Renal cortical epithelial cell (primary cell): Measurements from ENCODE around the gene SELL. TPM values are rescaled to one million over a fixed set of nuclear protein-coding genes. Genes with fewer than 3 reads are reported as not detected.
"Not testable (repeated sequence)": the region's sequence is repeated elsewhere in the genome, so short reads cannot be mapped to it uniquely, and the experiment has no call there.

Experiments used
- DNase-seq: peaks from one replicate; pipeline ENCODE4 v3.0.0-alpha.2; 2011; ENCODE audit warnings: low read depth
- total RNA-seq: library from RNA; depleted of rRNA; stranded (reverse); fragments of >200 nt; gene quantifications from 2 replicates; pipeline ENCODE4 v1.2.3, GENCODE V29; 2014

SELL gene
- 0.25 TPM in 1 of 2 replicates, not detected in the other for total RNA-seq

GRCh38 chr1:169711469-169712308, at the start of gene SELL:
TSS of gene SELL (minus strand) at chr1:169711620. CDS start at chr1:169711498, 122 bp downstream.
- DNase-seq, result peak; percentile 75

DNA sequence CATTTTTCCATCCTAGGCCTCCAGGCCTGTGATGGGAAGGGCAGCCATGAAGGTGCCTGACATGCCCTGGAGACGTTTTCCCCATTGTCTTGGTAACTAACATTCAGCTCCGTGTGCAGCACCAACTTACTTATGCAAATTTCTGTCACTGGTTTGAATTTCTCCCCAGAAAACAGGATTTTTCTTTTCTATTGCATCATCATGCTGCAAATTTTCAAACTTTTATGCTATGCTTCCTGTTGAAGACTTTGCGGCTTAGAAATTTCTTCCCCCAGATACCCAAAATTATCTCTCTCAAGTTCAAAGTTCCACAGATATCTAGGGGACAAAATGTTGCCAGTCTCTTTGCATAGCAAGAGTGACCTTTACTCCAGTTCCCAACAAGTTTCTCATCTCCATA, 47.6 kb upstream of the SELL start:
- no peak for DNase-seq

DNA sequence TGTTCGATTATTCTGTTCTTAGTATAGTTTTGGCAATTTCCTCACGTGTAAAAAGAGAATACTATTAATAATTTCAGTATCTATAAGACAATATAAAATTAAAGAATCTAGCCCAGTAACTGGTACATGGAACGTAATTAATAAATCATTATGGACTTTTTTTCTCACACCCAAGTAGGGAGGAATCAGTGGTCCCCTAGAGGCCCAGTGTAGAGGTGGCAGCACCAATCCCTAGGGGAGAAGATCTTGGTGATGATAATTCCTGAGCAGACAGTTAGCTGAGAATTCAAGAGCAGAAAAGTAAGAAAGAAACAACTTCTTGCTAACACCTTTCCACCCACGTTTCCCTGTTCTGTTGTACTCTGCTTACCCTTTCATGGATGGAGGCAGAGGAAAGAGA, 42.1 kb upstream of the SELL start:
- DNase-seq, result no peak

DNA sequence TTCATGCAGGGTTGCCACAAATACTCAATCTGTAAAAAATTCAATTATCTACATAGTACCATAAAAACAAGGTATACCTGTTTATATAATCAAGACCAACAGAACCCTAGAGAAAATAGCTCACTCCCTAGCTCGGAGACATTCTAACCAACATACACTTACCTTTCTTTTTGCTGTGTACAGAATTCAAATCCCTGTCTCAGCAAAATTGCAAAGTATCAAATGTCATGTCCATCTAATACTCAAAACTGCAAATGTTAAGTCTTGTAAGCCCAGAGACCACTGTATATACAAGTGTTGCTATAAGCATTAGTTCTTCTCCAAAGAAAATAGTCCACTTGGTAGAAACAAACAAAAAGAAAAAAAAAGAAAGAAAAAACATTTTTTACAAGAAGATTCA, 38.6 kb upstream of the SELL start:
- no peak for DNase-seq

- DNase-seq, result no peak
Observed at GRCh38 chr1:169746550-169746949, 35.1 kb upstream of the SELL start.

DNA sequence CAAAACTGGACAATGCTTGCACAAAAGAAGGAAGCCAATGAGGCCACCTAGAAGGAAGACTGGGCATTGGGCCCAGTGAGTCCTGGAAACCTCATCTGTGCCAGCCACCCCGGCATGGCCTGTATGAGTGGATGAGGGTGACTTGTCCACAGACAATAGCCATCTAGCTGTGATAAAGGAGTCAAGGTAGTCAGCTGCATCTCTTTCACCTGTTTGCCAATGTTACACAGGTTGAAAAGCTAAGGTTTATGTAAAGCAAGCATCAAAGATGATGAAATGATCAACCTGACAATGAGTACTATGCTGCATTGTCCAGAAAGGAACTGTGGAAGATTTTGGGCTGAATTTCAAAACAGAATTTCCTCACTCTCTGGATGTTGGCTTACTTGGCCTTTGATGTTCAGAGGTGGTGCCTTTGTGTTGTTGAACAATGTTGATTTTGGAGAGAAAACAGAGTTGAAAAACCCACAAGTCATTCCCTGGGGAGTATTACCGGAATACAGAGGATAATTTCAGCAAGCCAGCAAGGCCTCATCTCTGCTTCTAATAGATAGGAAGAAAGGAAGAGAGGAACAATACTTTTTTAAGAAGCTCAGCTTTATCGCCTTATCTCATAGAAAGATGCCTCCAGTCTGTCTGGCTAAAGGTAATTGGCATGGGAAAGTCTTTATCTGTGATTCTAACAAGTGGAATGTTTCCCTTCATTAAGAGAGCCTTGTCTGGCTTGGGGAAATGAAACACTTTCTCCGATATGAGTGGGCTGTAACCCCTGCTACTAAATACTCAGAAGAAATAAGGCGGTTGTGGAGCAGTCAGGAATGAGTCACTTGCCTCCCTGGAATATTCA, 33.8 kb upstream of the SELL start:
- DNase-seq, result peak; percentile 5

DNA sequence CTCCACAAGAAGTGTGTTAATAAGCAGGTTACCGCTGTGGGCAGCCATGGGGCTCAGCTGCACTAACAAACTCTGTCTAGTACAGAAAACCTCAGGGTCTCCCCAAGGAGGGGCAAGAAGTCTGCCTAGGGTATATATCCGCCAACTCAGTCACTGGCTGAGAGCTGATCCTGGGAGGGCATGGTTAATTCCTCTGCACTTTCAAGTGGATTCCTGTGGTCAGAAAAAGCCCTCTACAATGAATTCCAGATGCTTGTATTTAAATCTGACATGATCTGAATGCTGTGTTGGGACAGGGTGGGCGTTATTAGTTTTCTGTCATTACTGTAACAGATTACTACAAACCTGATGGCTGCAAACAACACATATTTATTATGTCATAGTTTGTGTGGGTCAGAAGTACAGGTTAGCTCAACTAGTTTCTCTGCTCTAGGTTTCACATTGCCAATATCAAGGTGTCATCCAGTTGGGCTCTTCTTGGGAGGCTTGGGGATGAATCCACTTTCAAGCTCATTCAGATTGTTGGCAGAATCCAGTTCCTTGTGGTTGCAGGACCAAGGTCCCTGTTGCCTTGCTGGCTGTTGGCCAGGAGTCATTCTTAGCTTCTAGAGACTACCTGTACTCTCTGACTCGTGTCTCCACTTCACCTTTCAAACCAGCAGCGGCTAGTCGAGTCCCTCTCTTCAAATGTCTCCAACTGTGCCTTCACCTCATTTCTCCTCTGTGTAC, 30.4 kb upstream of the SELL start:
- DNase-seq, result peak; percentile 47

DNA sequence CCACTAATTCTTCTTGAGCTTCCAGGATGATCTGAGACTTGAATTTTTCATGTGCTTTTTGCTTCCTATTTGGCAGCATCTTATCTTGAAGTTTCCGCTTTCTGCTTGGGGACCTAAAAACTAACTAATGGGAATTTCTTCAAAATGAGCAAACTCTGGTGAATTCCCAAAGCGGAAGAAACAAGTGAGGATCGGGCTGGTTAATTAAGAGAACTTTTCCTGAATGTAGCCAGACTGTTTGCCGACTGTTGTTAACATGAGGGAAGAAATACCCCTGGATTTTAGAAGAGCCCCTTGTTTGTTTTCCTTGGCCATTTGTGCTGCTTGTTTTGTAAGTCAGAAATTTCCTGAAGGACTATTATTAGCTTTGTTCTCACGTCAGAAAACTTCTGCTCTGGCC, 28.6 kb upstream of the SELL start:
- DNase-seq, result no peak

- DNase-seq, result no peak
Observed at GRCh38 chr1:169733924-169734323, 22.5 kb upstream of the SELL start, which contains the start of gene SELE. TSS of gene SELE (minus strand) at chr1:169734079. CDS start at chr1:169733612, 467 bp downstream.

- DNase-seq, result no peak
Observed at GRCh38 chr1:169731446-169731845, 20.0 kb upstream of the SELL start.

GRCh38 chr1:169729991-169730390, 18.6 kb upstream of the SELL start:
- no peak for DNase-seq

- no peak for DNase-seq
Observed at GRCh38 chr1:169727307-169727706, 15.9 kb upstream of the SELL start.

GRCh38 chr1:169726851-169727250, 15.4 kb upstream of the SELL start:
- no peak for DNase-seq

DNA sequence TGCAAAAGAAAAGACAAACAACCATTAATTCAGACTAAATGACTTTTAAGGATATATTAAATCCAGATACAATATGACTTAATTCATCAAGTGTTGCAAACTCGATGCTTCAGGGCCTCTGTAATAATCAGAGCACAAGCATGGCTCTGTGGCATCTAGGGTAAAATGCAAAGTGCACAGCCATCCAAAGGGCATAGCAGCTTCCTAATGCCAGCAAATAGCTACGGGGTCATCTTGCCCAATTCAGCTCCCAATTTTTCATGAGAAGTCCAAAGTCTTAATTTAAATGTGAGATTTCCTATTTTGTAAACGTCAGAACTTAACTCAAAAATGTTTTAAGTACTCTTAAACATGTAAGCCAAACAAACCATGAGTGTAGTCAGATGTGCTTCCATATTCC, 14.5 kb upstream of the SELL start:
- no peak for DNase-seq

GRCh38 chr1:169724168-169724567, 12.7 kb upstream of the SELL start:
- DNase-seq, result no peak

DNA sequence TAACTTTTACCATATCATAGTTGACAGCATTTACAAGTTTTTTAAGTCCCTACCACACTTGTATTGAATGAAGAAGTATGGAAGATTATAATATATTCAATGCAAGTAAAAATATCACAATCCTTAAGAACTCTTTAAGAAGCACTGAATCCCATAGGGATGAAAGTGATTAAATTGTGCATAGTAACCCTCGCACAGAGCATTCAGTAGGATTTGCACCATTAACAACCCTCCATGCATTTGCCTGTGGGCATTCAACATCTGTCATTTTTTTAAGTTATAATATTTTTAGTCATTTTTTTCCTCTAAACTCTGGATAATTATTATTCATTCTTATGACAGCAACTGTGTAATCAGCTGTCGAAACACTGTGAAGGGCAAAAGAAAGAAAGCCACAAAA, 12.3 kb upstream of the SELL start:
- no peak for DNase-seq

- no peak for DNase-seq
Observed at GRCh38 chr1:169722779-169723178, 11.4 kb upstream of the SELL start.

DNA sequence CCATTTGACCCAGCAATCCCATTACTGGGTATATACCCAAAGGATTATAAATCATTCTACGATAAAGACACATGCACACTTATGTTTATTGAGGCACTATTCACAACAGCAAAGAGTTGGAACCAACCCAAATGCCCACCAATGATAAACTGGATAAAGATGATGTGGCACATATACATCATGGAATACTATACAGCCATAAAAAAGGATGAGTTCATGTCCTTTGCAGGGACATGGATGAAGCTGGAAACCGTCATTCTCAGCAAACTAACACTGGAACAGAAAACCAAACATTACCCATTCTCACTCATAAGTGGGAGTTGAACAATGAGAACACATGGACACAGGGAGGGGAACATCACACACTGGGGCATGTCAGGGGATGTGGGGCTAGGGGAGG, 3.7 kb upstream of the SELL start:
- DNase-seq, result not testable (repeated sequence)

GRCh38 chr1:169713090-169713489, 1.7 kb upstream of the SELL start:
- DNase-seq, result not testable (repeated sequence)

- no peak for DNase-seq
Observed at GRCh38 chr1:169712309-169712631, 850 bp upstream of the SELL start.

DNA sequence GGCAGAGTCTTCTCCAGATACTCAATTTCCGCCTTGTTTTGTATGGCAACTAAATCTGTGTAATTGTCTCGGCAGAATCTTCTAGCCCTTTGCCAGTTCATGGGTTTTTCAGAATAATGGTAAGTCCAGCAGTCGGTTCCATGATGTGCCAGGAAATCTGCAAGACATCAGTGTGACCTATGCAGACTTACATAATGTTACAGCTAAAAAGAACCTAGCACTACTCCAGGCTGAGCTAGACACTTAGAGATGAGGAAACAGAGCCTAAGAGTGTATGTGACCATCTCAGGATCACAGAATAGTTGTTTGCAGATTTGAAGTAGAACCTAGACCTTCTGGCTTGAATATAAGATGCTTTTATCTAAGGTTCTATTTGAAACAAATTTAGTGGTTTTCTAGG, 2.8 kb downstream of the SELL start:
- DNase-seq, result no peak

DNA sequence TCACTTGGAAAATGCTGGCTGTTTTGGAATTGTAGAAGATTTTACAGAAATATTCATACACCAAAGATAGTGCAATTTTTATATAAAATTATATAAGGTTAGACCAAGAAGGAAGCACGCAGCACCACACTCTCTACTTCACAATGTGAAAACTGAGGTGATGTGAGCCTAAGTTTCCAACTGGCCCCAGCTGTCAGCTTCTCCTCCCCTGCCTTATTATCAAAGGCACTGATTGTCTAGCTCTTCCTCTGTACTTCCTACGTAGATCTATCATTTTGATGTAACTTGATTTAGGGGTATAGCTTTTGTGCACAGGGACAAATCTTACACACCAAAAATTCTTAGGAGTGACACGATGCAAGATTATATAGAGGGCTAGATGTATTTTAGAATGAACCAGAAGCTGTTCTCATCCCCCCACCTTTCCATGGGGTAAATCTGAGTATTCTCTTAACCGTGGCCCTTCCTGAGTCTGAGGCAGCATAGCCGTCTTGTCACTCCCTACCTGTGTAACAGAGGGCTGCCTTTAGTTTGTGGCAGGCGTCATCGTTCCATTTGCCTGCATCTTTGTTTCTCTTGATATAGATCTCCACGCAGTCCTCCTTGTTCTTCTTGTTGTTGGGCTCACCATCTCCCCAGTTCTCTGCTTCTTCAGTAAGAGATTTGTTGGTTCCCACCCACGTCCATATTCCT, 3.4 kb downstream of the SELL start:
- DNase-seq, result no peak
